Stimulated activated CD4-positive, alpha-beta T cell treated with anti-CD3 and anti-CD28 coated beads, Interleukin-1b, Interleukin-23, amount 100 ng/mL, for 24 hours (primary cell): Measurements from ENCODE around the gene CDH7.

Source experiments
- DNase-seq, 4 experiments: peaks; one replicate each; pipeline ENCODE4 v3.0.0-alpha.2; 2020; ENCODE audit warnings: low read depth in 4 of 4, low spot score in 1 of 4

Gene CDH7

GRCh38 chr18:65906621-65907034, 155.8 kb downstream of the CDH7 start:
- DNase-seq: no peak

GRCh38 chr18:65907281-65907680, 156.5 kb downstream of the CDH7 start:
- DNase-seq: no peak

- no peak for DNase-seq
These were observed 168.2 kb downstream of the CDH7 start for GRCh38 chr18:65919018-65919417.

GRCh38 chr18:65919663-65920062, 168.9 kb downstream of the CDH7 start:
- no peak for DNase-seq

GRCh38 chr18:65922103-65922502, 171.3 kb downstream of the CDH7 start:
- DNase-seq: no peak

GRCh38 chr18:65924904-65925303, 174.1 kb downstream of the CDH7 start:
- DNase-seq: no peak

- DNase-seq: no peak
These were observed 184.1 kb downstream of the CDH7 start for GRCh38 chr18:65934874-65935273.

- no peak for DNase-seq
These were observed 185.9 kb downstream of the CDH7 start for GRCh38 chr18:65936678-65937077.

GRCh38 chr18:65937180-65937579, 186.4 kb downstream of the CDH7 start:
- DNase-seq: no peak

- DNase-seq: peak in 1 of 4 experiments; percentile 1
These were observed 188.0 kb downstream of the CDH7 start for GRCh38 chr18:65938592-65939372.
